Ascending aorta (tissue), 2 donors: ENCODE results near the gene BTBD2. TPM values are rescaled to one million over a fixed set of nuclear protein-coding genes. Genes with fewer than 3 reads are reported as not detected.

Experiments used
- DNase-seq, 2 donors: peaks; one replicate each; pipeline ENCODE4 v3.0.0-alpha.2; 2019; ENCODE audit warnings: low spot score in 2 of 2
- H3K27ac ChIP-seq, 2 donors: fragments of 200-600 bp; sonication (generic); one replicate each; pipeline ENCODE4 v1.5.1; 2016 to 2017; ENCODE audit warnings: mild to moderate bottlenecking in 1 of 2
- H3K27me3 ChIP-seq: fragments of 200-600 bp; sonication (generic); one replicate; pipeline ENCODE4 v1.5.1; 2017
- H3K36me3 ChIP-seq, 2 donors: fragments of 200-600 bp; sonication (generic); one replicate each; pipeline ENCODE4 v1.5.1; 2016
- H3K4me1 ChIP-seq, 2 donors: fragments of 200-600 bp; sonication (generic); one replicate each; pipeline ENCODE4 v1.5.1; 2016 to 2017; ENCODE audit warnings: mild to moderate bottlenecking in 1 of 2
- H3K4me3 ChIP-seq, 2 donors: fragments of 200-600 bp; sonication (generic); one replicate each; pipeline ENCODE4 v1.5.1; 2016 to 2017; ENCODE audit warnings: mild to moderate bottlenecking in 1 of 2
- H3K9me3 ChIP-seq, 2 donors: fragments of 200-600 bp; sonication (generic); one replicate each; pipeline ENCODE4 v1.5.1; 2016
- CTCF ChIP-seq, 3 experiments: fragments of 200-600 bp in 2 of 3; fragments of 450-650 bp in 1 of 3; sonication (generic) in 2 of 3; IDR thresholded peaks; one replicate each; pipeline ENCODE4 v1.5.1; 2016 to 2019; ENCODE audit warnings: antibody characterized with exemption in 3 of 3, mild to moderate bottlenecking in 1 of 3, moderate library complexity in 1 of 3
- intact Hi-C: fragments of 100-400 bp; cut with DNase I; formaldehyde crosslinking; loops from one replicate; pipeline ENCODE4 v1.15.1; 2023
- total RNA-seq: library from RNA; depleted of rRNA; stranded (reverse); fragments of >200 nt; gene quantifications from one replicate; pipeline ENCODE4 v1.1.0, GENCODE V29; 2016

Gene BTBD2
- total RNA-seq, 1 donor from 2014 or later, result 90.1 TPM

- Histone ChIP-seq H3K4me1 (no peaks in the 10 kb centered on the region), H3K4me3 (no peak overlapping the region), H3K36me3 (peaks cover 0 to 14% of the 10 kb centered on the region in 2 donors), H3K27me3 (no peaks in the 10 kb centered on the region), H3K27ac (no peak overlapping the region), H3K9me3 (no peaks in the 10 kb centered on the region)
- no peak for TF ChIP-seq CTCF (IDR thresholded peaks at IDR 0.05)
- DNase-seq, result no peak
- intact Hi-C loops, result no loop called here
These were observed 61.9 kb downstream of the BTBD2 start for GRCh38 chr19:1953441-1954094.

GRCh38 chr19:1953037-1953436, 62.5 kb downstream of the BTBD2 start:
- Histone ChIP-seq H3K4me1 (no peaks in the 10 kb centered on the region), H3K27me3 (no peaks in the 10 kb centered on the region), H3K9me3 (no peaks in the 10 kb centered on the region), H3K27ac (no peak overlapping the region), H3K36me3 (peaks cover 0 to 14% of the 10 kb centered on the region in 2 donors), H3K4me3 (no peak overlapping the region)
- intact Hi-C loops, result no loop called here
- TF ChIP-seq CTCF (IDR thresholded peaks at IDR 0.05), result no peak
- DNase-seq, result no peak

GRCh38 chr19:1952635-1953034, 62.9 kb downstream of the BTBD2 start:
- H3K27me3 ChIP-seq, result no peaks in the 10 kb centered on the region
- intact Hi-C loops, result no loop called here
- H3K4me1 ChIP-seq, result no peaks in the 10 kb centered on the region
- no peaks in the 10 kb centered on the region for H3K9me3 ChIP-seq
- peaks cover 0 to 14% of the 10 kb centered on the region in 2 donors for H3K36me3 ChIP-seq
- no peak for TF ChIP-seq CTCF (IDR thresholded peaks at IDR 0.05)
- no peak overlapping the region for H3K27ac ChIP-seq
- H3K4me3 ChIP-seq, result no peak overlapping the region
- DNase-seq, result no peak

GRCh38 chr19:1950640-1951039, 64.9 kb downstream of the BTBD2 start:
- H3K27ac ChIP-seq, result no peak overlapping the region
- no peaks in the 10 kb centered on the region for H3K9me3 ChIP-seq
- H3K4me3 ChIP-seq, result no peak overlapping the region
- no peaks in the 10 kb centered on the region for H3K4me1 ChIP-seq
- no peak for TF ChIP-seq CTCF (IDR thresholded peaks at IDR 0.05)
- no peaks in the 10 kb centered on the region for H3K27me3 ChIP-seq
- intact Hi-C loops, result no loop called here
- no peak for DNase-seq
- H3K36me3 ChIP-seq, result peaks cover 0 to 14% of the 10 kb centered on the region in 2 donors

GRCh38 chr19:1949304-1950101, 66.0 kb downstream of the BTBD2 start:
- Histone ChIP-seq H3K4me3 (no peak overlapping the region), H3K9me3 (no peaks in the 10 kb centered on the region), H3K27ac (no peak overlapping the region), H3K27me3 (no peaks in the 10 kb centered on the region), H3K4me1 (no peaks in the 10 kb centered on the region), H3K36me3 (peaks cover 0 to 14% of the 10 kb centered on the region in 2 donors)
- no peak for TF ChIP-seq CTCF (IDR thresholded peaks at IDR 0.05)
- no peak for DNase-seq
- intact Hi-C loops, result no loop called here
